Measurements from ENCODE around the gene ABHD17C.

The ABHD17C gene

GRCh38 chr15:80691575-80691974, 3.5 kb upstream of the ABHD17C start:
- DNase-seq = no peak

DNA sequence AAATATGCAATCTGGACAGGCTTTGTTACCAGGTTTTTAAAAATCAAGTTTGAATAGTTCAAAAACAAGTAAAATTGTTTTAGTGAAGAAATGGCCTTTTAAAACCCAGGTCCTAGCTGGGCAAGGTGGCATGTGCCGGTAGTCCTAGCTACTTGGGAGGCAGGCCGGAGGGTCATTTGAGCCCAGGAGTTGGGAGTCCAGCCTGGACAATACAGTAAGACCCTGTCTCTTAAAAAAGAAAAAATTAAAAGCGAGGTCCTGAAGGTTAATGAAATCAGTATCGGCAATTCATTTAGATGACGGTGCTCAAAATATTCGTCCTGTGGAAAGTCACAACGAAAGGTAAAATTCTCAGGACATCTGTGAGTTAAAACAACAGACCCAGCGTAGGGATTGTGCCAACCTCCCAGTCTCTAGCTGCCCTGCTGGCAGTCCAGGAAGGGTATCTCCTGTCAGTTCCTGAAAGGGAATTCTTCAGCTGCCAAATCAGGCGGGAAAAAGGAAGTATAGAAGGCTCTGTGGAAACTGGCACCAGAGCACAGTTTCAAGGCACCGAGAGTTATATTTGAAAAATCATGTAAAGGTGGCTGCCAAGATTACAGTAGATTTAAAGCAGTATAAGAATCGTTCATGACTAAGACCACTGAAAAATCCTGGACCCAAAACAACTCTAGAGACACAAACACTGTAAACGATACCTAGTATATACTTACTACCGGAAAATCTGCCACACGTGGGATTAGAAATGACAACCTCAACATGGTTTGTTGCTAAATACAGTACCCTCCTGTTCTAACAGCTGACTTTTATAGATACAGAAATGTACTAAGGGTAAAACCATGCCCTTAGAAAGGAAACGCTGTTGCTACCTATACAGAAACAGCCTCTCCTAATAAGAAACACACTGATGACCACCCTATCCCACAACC, 1.2 kb upstream of the ABHD17C start:
- no peak for DNase-seq

DNA sequence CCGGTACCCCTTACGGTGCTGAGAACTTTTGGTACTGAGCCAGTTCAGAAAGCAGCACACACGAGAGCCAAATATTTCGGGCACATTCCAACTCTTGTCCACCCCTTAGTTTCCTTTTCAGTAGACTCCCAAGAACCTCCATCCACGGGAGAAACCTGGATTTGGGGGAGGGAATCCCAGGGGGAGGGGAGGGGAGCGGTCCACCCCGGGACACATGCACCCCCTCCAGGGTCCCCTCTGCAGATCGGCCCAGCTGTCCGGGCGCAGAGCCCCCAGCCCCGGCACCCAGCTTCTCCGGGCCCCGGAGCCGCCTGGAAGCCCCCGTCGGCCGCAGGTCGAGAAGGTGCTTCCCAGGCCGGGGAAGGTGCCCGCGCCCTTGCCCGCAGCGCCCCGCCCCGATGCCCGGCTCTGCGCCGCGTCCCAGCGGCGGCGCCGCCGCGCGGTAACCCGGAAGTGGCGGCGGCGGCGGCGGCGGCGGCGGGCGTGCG, 455 bp upstream of the ABHD17C start:
- peak; percentile 42 for DNase-seq

GRCh38 chr15:80695911-80696661, 976 bp downstream of the ABHD17C start:
- peak; percentile 32 for DNase-seq

GRCh38 chr15:80697075-80697685, 2.1 kb downstream of the ABHD17C start:
- DNase-seq = no peak

GRCh38 chr15:80698676-80699075, 3.6 kb downstream of the ABHD17C start:
- DNase-seq = no peak

DNA sequence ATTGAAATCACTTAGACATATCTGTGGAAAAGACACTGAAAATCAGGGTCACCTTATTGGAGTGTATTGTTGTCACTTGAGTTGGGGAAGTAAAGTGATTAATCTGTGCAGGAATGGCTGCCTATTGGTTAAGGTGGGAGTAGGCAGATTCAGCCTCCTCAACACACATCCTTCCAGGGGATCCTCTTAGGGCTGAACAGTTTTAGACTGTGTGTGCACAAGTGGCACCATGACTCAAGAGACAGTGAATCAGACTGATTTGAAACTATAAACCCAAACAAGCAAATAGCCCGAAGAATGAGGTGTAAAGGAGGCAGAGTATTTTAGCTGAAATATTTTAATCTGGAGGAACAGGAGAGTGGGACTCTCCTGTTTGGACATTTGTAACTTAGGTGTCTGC, 4.9 kb downstream of the ABHD17C start:
- DNase-seq = no peak

- no peak for DNase-seq
Measured at GRCh38 chr15:80701676-80702311, 6.7 kb downstream of the ABHD17C start.

DNA sequence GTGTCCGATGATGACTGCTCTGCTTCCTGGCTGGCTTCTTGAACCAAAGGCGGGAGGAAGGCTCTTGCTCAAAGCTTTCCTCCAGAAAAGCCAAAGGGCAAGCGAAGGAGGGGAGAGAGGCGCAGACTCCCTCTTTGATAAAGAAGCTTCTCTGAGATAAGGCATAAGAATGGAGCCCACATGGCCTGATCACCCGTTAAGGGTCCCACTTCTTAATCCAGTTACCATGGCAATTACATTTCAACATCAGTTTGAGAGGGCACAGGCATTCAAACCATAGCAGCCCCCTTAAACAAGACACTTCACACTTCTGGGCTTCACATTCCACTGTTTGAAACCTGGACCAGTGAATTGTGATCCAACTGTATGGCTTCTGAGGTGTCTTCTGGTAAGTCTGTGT, 8.0 kb downstream of the ABHD17C start:
- DNase-seq = no peak

- DNase-seq = no peak
Measured at GRCh38 chr15:80703965-80704364, 8.9 kb downstream of the ABHD17C start.

DNA sequence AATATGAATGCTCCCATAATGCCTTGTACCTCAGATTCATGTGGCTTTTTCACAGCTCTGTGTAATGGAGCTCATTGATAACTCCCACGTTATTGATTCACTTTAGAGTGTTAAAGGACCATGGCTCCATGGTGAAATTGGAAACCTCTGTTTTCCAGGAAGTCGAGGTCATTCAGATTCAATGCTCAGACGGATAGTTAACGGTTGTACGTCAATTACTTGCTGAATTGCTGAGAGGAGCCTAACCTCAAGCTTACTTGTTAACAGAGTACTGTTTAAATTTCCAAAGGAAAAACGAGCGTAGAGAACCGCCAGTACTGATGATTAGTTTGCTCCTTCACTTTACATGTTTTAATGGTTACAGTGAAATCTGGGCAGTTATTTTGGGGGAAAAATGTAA, 11.1 kb downstream of the ABHD17C start:
- DNase-seq = no peak

DNA sequence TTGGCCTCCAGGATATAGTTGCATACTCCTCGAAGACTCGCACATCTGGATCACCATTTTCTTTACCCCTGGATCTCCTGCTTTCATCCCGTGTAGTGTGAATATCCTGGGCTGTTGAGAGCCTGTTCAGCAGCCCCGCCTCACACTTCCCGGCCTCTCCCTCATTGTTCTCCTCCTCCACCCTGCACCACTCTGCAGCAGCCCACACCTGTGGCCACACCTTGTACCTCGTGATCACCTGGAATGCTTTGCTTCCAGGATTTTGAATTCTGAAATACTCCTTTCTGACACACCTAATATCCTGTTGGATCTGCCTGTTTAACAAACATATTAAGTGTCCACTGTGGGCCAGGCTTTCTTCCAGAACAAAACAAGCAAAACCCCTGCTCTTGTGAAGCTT, 14.4 kb downstream of the ABHD17C start:
- no peak for DNase-seq

- DNase-seq = no peak
Measured at GRCh38 chr15:80710635-80711554, 15.8 kb downstream of the ABHD17C start.

DNA sequence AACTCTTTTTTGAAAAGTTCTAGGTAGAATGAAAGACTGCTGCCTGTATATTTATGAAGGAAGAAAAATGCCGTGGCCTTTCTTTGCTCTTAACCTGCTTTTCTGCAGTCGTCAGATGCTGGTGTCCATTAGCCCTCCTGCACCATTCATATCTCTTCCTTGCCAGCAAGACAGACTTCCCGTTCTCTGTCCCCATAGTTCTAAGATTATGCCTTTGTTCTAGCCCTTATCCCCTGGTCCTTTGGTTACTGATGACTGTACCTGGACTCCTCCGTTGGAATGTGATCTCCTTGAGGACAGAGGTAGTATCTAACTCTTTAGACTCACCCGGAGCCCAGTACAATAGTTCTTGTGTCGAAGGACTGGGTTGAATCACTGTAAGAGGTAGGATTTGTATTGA, 16.8 kb downstream of the ABHD17C start:
- DNase-seq = no peak

DNA sequence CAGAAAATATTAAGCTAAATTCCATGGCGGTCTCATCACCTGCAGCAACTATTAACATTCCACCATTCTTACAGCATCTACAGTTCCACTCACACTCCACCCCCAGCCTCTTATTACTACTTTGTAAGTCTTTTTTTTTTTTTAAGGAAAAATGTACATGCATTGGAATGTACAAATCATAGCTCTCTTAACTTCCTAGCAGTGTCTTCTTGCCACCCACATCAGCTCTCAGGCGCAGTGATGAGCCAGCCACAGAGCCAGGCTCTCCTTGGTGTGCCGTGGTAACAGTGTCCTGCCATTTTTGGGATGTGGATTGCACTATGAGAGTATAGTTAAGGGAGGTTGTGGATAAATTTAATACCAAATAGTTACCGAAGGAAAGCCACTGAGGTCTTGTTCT, 17.8 kb downstream of the ABHD17C start:
- no peak for DNase-seq

DNA sequence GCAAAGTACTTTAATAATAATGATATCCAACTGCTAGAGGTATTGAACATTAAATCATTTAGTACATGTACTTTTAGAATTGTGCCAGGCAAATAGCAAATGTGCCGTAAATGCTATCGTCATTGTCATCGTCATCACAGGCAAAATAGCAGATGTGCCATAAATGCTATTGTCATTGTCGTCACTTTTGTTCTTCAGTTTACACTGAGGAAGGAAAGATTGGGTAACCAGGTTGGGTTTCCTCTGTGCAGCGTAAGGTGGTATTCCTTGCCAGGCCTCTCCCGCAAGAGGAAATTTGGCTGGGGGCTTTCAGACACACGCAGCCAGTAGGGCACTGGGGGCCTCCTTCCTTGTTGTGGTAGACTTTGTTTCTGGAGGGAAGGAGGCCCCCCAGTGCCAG, 26.4 kb downstream of the ABHD17C start:
- DNase-seq = no peak

- DNase-seq = no peak
Measured at GRCh38 chr15:80722811-80723210, 27.7 kb downstream of the ABHD17C start.

DNA sequence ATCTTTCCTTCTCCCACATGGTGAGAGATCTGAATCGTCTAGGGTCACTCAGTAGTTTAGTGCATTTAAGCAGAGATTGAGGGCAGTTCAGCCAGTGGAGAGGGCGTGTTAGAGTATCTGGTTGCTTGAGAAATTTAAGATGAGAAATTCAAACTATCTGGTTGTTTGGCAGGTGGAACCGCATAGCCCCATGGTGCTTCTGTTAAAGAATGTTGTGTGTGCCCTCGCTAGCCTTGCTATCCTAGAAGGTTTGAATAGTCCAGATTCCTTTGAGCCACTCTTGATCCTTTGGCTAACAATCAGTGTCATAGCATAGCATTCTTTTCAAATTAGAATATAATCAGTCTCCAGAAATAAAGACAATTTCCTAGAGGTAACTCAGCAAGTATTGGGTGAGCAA, 32.1 kb downstream of the ABHD17C start:
- no peak for DNase-seq

- DNase-seq = no peak
Measured at GRCh38 chr15:80727596-80727995, 32.5 kb downstream of the ABHD17C start.

DNA sequence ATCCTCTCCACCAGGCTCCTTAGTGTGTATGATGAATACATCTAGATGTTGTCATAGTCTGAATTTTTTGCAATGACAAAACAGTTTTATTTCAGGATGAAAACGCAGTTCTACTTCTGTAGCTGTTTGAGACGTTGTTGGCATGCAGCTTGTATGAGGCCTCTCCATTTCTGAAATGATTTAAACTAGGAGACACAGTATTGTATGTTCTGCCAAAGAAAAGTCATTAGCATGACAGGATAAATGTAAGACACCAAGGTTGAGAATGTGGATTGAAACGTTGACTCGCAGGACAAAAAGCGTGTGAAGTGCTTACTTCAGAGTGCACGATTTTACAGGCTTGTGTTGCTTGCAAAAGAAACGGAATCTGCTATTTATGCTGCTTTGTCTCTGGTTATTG, 35.3 kb downstream of the ABHD17C start:
- DNase-seq = no peak

DNA sequence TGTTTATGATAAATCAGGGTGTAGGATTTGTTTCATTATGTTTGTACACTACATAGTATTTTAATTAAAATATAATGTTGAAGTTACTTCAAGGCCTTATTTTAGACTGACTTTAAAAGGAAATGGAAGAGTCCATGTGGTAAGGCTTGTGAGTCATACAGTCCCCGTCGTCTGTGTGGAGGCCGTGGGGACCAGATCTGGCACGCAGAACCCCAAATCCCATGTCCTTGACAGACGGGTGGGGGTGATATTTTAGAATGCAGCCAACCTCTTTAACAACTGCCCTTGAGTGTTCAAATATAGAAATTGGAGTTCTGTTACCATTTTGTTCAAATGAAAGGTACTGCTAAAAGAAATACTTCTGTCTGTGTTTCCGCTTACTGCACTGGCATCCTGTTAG, 35.8 kb downstream of the ABHD17C start:
- DNase-seq = no peak

GRCh38 chr15:80732167-80732566, 37.1 kb downstream of the ABHD17C start:
- no peak for DNase-seq

Measured in CD4-positive, alpha-beta T cell treated with Interleukin-12 subunit alpha and Interleukin-12 subunit beta, for 1 hour (primary cell).